ENCODE measurements around the gene MTHFR.

DNA sequence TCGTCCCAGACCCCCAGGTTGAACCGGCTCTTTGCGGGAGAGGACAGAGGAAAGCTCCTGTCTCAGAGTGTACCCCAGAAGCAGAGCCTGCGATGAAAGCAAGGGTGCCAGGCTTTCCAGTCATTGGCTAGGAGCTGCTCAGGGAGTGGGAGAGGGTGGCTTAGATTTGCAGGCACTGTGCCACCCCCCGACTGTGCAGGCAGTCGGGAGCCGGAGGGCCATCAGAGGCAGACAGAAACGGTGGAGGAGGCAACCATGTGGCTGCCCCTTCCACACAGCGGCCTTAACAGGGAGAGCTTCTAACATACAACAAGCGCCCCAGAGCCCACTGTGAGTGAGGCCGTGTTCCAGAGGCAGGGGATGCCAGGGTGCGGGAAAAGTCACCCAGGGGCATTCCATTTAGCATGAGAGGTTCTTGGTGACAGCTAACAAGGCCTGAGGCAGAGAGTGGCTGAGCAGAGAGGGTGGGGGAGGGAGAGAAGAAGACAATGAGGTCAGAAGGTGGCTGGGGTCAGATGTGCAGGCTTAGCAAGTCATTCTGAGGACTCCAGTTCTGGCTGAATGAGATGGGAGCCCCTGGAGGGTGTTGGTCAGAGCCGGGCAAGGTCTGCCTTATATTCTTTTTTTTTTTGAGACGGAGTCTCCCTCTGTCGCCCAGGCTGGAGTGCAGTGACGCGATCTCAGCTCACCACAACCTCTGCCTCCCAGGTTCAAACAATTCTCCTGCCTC lies 53.2 kb downstream of the MTHFR start:
- TF ChIP-seq, protein P1, sequence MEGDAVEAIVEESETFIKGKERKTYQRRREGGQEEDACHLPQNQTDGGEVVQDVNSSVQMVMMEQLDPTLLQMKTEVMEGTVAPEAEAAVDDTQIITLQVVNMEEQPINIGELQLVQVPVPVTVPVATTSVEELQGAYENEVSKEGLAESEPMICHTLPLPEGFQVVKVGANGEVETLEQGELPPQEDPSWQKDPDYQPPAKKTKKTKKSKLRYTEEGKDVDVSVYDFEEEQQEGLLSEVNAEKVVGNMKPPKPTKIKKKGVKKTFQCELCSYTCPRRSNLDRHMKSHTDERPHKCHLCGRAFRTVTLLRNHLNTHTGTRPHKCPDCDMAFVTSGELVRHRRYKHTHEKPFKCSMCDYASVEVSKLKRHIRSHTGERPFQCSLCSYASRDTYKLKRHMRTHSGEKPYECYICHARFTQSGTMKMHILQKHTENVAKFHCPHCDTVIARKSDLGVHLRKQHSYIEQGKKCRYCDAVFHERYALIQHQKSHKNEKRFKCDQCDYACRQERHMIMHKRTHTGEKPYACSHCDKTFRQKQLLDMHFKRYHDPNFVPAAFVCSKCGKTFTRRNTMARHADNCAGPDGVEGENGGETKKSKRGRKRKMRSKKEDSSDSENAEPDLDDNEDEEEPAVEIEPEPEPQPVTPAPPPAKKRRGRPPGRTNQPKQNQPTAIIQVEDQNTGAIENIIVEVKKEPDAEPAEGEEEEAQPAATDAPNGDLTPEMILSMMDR (IDR thresholded peaks at IDR 0.05; ENCODE audit: insufficient read depth, low read length) = no peak
- TF ChIP-seq POLR2AphosphoS5 (IDR thresholded peaks at IDR 0.05; ENCODE audit: low read depth) (no peak), GABPA (IDR thresholded peaks at IDR 0.05; ENCODE audit: low read depth) (no peak), SPI1 (IDR thresholded peaks at IDR 0.05; ENCODE audit: borderline replicate concordance, low read depth) (no peak)
- TF ChIP-seq, protein P2, sequence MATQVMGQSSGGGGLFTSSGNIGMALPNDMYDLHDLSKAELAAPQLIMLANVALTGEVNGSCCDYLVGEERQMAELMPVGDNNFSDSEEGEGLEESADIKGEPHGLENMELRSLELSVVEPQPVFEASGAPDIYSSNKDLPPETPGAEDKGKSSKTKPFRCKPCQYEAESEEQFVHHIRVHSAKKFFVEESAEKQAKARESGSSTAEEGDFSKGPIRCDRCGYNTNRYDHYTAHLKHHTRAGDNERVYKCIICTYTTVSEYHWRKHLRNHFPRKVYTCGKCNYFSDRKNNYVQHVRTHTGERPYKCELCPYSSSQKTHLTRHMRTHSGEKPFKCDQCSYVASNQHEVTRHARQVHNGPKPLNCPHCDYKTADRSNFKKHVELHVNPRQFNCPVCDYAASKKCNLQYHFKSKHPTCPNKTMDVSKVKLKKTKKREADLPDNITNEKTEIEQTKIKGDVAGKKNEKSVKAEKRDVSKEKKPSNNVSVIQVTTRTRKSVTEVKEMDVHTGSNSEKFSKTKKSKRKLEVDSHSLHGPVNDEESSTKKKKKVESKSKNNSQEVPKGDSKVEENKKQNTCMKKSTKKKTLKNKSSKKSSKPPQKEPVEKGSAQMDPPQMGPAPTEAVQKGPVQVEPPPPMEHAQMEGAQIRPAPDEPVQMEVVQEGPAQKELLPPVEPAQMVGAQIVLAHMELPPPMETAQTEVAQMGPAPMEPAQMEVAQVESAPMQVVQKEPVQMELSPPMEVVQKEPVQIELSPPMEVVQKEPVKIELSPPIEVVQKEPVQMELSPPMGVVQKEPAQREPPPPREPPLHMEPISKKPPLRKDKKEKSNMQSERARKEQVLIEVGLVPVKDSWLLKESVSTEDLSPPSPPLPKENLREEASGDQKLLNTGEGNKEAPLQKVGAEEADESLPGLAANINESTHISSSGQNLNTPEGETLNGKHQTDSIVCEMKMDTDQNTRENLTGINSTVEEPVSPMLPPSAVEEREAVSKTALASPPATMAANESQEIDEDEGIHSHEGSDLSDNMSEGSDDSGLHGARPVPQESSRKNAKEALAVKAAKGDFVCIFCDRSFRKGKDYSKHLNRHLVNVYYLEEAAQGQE (IDR thresholded peaks at IDR 0.05; ENCODE audit: insufficient replicate concordance, low read depth) = no peak

All from HL-60 (cell line).